ENCODE data around the gene NDUFS1. TPM values are rescaled to one million over a fixed set of nuclear protein-coding genes. Genes with fewer than 3 reads are reported as not detected.

Gene NDUFS1
- total RNA-seq, 1 experiment from 2014 or later: 102 TPM

- Mint-ChIP-seq H3K9me3 (peaks cover 5 to 7% of the 10 kb centered on the region in 2 experiments; a peak in 4 of 5 replicates), H3K36me3 (ENCODE audit: insufficient read depth in 1 of 3, low read depth in 3 of 3) (peaks cover 54 to 78% (median 66%) of the 10 kb centered on the region in 3 experiments), H3K27me3 (ENCODE audit: low read depth) (0 out of 2 replicates have a peak, but pooled peaks cover 1% of the 10 kb centered on the region), H3K27ac (peak overlapping the region in 1 of 3 experiments; percentile 85; a peak in 1 of 7 replicates), H3K4me3 (no peak overlapping the region), H3K4me1 (peaks cover 6 to 12% of the 10 kb centered on the region in 2 experiments)
- H3K14ac ChIP-seq (ENCODE audit: insufficient read depth, low read length): no peak overlapping the region
- H3K23ac ChIP-seq (ENCODE audit: insufficient read length, low read depth, low read length): no peak overlapping the region
- no peak overlapping the region for H2AK5ac ChIP-seq (ENCODE audit: insufficient read length, low read length)
- H4K91ac ChIP-seq (ENCODE audit: insufficient read length, low read depth, low read length): no peak overlapping the region
- peak; percentile 86 for TF ChIP-seq CTCF (conservative IDR thresholded peaks at IDR 0.05)
- no peak overlapping the region for H2BK12ac ChIP-seq (ENCODE audit: insufficient read length, low read depth, low read length)
- H3T11ph ChIP-seq (ENCODE audit: low read length): no peak overlapping the region
- no peak for DNase-seq
- H2BK5ac ChIP-seq (ENCODE audit: insufficient read length, low read length): no peak overlapping the region
- no CpG with 5 or more reads among the region's 2 CpGs for WGBS (ENCODE audit: extremely low coverage, insufficient read length, low lambda C conversion rate)
- no peak overlapping the region for H3K18ac ChIP-seq (ENCODE audit: insufficient read length, low read depth, low read length)
- H4K8ac ChIP-seq (replicated peaks; ENCODE audit: insufficient read length, low read depth, low read length): no peak overlapping the region
- H3K79me1 ChIP-seq (ENCODE audit: insufficient read depth, low read depth, low read length, poor library complexity, severe bottlenecking): peaks cover 3% of the 10 kb centered on the region
- no peak overlapping the region for H3K4ac ChIP-seq (ENCODE audit: low read depth, low read length)
- H3K79me2 ChIP-seq (ENCODE audit: insufficient read depth, low read length): peaks cover 7% of the 10 kb centered on the region; the same call in 1 of the 2 replicates
- H3K9ac ChIP-seq (ENCODE audit: extremely low read depth, insufficient read length, low read length): no peak overlapping the region
- H2BK120ac ChIP-seq (ENCODE audit: low read depth, low read length, poor library complexity, severe bottlenecking): no peak overlapping the region
- no peak overlapping the region for H2AFZ ChIP-seq (ENCODE audit: low read length)
- no peak overlapping the region for H2BK15ac ChIP-seq (ENCODE audit: low read depth, low read length)
- H4K20me1 ChIP-seq (ENCODE audit: control insufficient read depth, insufficient read depth, insufficient read length): no peaks in the 10 kb centered on the region
- no peaks in the 10 kb centered on the region for H3K4me1 ChIP-seq (ENCODE audit: insufficient read depth, low read length)
- H4K5ac ChIP-seq (ENCODE audit: insufficient read length, low read depth, low read length): no peak overlapping the region
- H3K56ac ChIP-seq (ENCODE audit: insufficient read length, low read depth, low read length): no peak overlapping the region
- H3K9me3 ChIP-seq (ENCODE audit: control insufficient read depth, low read depth, low read length): no peaks in the 10 kb centered on the region
- H3K23me2 ChIP-seq (ENCODE audit: insufficient read length, low read depth, low read length, poor library complexity, severe bottlenecking): peaks cover 3% of the 10 kb centered on the region
- H2BK20ac ChIP-seq (ENCODE audit: low read depth, low read length, poor library complexity, severe bottlenecking): no peak overlapping the region
- H3K27me3 ChIP-seq (ENCODE audit: insufficient read depth, low read length): no peaks in the 10 kb centered on the region
- no peak overlapping the region for H3K27ac ChIP-seq (ENCODE audit: insufficient read length, low read depth, low read length)
- H3K4me2 ChIP-seq (ENCODE audit: insufficient read depth, insufficient read length, low read length): no peak overlapping the region
Observed at GRCh38 chr2:206164261-206164862, 5.1 kb upstream of the NDUFS1 start.
